ENCODE data around the gene PLCB3. TPM values are rescaled to one million over a fixed set of nuclear protein-coding genes. Genes with fewer than 3 reads are reported as not detected.

PLCB3 gene
- total and polyA plus RNA-seq, 8 donors = 5.7 to 13.1 (median 6.9) TPM

DNA sequence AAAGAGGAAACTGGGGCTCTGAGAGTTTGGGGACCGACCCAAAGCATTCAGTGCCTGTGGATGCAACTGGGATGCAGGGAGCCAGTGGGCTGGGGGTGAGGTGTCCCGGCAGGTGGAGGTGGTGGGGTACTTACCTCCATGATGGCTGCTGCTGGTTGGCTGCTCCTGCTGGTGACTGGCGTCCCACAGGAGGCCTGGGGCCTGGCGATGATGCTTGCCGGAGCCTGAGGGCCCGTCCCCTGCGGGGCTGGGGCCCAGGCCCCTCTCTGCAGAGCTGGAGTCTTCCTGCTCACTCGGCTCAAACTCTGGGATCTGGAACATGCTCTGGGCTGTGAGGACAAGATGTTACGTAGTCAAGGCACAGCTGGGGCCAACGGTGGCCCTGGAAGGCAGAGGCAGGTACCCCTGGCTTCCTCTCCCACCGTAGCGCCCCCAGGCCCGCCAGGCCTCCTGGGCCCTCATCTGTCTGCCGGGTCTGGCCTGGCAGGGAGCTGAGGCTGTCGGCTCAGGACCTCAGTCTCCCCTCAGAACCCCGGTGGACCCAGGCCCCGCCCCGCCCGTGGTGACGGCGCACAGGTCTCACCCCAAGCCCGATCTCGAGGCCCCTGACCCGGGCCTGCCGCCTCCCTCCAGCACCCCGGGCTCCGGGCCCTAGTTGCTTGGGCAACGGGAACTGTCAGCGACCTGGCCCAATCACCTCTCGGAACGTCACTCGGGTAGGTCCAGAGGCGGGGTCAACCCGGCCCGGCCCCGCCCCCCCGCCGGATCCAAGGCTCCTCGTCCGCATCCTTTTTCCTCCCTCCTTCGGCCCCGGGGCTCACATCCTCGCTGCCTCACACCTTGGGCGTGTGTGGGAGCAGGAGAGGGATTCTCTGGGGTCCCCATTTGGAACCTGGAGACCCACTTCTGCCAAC, 33.0 kb downstream of the PLCB3 start, which contains the start of gene BAD:
TSS of gene BAD (minus strand) at position 618 of the 914 bp plus-strand sequence. CDS start at position 321, 297 bp downstream.
- Histone ChIP-seq H3K4me1 (peaks cover 13 to 14% (median 14%) of the 10 kb centered on the region in 3 donors), H3K4me3 (peak within 1 kb of the TSS; percentile 53 to 91 (median 80)), H3K36me3 (no peaks in the 10 kb centered on the region), H3K27ac (peak within 1 kb of the TSS; percentile 80 to 92 (median 88)), H3K9me3 (no peaks in the 10 kb centered on the region), H3K27me3 (no peaks in the 10 kb centered on the region)
- intact Hi-C loops (cut with DNase I) = no loop called here
- ATAC-seq (peak; percentile 82 to 94 (median 91)), FAIRE-seq (no peak), DNase-seq (peak; percentile 93 to 98 (median 96))
- WGBS, 2 donors = 2% methylated on average over 40 to 44 of the region's 44 CpGs
- TF ChIP-seq, protein P1, sequence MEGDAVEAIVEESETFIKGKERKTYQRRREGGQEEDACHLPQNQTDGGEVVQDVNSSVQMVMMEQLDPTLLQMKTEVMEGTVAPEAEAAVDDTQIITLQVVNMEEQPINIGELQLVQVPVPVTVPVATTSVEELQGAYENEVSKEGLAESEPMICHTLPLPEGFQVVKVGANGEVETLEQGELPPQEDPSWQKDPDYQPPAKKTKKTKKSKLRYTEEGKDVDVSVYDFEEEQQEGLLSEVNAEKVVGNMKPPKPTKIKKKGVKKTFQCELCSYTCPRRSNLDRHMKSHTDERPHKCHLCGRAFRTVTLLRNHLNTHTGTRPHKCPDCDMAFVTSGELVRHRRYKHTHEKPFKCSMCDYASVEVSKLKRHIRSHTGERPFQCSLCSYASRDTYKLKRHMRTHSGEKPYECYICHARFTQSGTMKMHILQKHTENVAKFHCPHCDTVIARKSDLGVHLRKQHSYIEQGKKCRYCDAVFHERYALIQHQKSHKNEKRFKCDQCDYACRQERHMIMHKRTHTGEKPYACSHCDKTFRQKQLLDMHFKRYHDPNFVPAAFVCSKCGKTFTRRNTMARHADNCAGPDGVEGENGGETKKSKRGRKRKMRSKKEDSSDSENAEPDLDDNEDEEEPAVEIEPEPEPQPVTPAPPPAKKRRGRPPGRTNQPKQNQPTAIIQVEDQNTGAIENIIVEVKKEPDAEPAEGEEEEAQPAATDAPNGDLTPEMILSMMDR (IDR thresholded peaks at IDR 0.05) = no peak

DNA sequence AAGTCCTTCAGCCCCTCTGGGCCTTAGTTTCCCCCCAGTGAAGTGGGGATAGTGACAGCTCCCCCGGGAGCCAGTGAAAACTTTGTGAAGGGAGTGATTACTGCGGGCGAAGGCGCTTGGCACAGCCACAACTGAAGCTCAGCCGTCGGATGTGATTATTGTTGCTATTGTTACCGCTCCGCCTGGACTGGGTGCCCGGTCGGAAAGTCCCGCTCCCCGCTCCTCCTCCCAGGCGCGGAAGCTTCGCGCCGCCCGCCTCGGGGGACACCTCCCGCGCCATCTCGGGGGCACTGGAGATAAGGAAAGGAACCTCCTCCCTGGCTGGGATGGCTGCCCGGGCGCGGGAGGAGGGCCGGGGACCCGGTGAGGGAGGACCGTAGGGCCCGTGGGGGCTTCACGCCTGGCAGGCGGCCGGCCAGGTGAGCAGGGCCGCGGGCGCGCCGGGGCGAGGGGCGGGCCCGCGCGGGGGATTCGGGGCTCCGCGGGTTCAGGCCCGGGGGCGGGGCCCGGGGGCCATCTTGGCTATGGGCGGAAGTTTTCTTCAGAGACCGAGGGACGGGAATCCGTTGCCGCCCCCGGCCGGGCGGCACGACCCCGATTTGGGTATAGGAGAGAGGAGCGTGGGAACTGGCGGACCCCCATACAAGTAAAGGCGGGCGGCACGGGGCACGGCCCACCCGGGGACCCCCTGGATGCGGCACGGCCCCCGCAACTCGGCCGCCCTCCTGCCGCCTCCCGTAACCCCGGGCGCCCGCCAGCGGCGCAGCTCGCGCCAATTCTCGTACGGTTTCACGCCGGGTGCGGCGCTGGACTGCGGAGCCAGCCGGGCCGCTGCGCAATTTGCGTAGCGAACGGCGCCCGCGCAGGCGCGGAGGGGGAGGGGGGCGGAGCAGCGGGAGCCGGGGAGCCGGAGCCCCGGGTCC, 33.9 kb downstream of the PLCB3 start, which contains the start of gene GPR137:
TSS of gene GPR137 (plus strand) at position 887 of the 923 bp plus-strand sequence. CDS start 677 bp downstream, outside the sequence.
- ATAC-seq (peak; percentile 73 to 84 (median 82)), DNase-seq (peak; percentile 82 to 96 (median 92)), FAIRE-seq (no peak)
- H3K27me3 ChIP-seq = no peaks in the 10 kb centered on the region
- H3K9me3 ChIP-seq = no peaks in the 10 kb centered on the region
- H3K27ac ChIP-seq = peak within 1 kb of the TSS; percentile 80 to 92 (median 88)
- TF ChIP-seq, protein P1 (IDR thresholded peaks at IDR 0.05) = no peak
- intact Hi-C loops (cut with DNase I) = no loop called here
- peaks cover 13 to 14% (median 14%) of the 10 kb centered on the region in 3 donors for H3K4me1 ChIP-seq
- no peaks in the 10 kb centered on the region for H3K36me3 ChIP-seq
- 1% methylated on average over 74 to 102 of the region's 102 CpGs for WGBS, 2 donors
- H3K4me3 ChIP-seq = peak within 1 kb of the TSS; percentile 53 to 91 (median 80)

DNA sequence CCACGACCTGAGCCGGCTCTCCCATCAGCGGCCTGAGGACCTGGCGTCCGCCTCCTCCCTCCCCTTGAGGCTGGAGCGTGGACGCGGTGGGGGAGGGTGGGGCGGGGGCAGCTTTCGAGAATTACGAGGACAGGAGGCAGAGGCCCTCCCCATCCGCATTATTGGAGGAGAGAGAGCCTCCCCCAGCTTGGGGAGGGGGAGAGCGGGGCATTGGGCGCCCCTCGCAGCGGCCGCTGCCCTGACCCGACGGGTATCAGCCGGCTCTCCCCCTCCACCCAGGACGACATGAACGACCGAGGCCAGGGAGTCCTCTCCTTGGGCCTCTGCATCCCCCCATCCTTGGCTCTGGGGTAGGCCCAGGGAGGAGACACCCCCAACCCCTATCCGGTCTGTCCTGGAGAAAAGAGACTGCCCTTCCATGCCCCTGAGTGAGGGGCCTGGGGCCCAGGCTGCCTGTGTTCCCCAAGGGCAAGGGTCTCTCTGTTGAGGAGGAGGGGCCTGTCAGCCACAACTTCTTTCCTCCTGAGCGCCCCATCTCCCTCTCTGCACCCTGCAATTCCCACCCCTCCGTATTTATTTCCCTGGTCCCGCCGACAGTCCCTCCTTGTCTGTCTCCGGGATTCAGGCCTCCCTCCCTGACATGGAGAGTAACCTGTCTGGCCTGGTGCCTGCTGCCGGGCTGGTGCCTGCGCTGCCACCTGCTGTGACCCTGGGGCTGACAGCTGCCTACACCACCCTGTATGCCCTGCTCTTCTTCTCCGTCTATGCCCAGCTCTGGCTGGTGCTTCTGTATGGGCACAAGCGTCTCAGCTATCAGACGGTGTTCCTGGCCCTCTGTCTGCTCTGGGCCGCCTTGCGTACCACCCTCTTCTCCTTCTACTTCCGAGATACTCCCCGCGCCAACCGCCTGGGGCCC, 34.8 kb downstream of the PLCB3 start:
- ATAC-seq (peak; percentile 28 to 41 (median 34)), DNase-seq (peak; percentile 64 to 91 (median 74)), FAIRE-seq (no peak)
- Histone ChIP-seq H3K4me3 (peak overlapping the region; percentile 53 to 91 (median 80)), H3K9me3 (no peaks in the 10 kb centered on the region), H3K36me3 (no peaks in the 10 kb centered on the region), H3K4me1 (peaks cover 13 to 14% (median 14%) of the 10 kb centered on the region in 3 donors), H3K27me3 (no peaks in the 10 kb centered on the region), H3K27ac (peak overlapping the region; percentile 80 to 92 (median 88))
- TF ChIP-seq, protein P1 (IDR thresholded peaks at IDR 0.05) = no peak
- intact Hi-C loops (cut with DNase I) = no loop called here
- WGBS, 2 donors = 17 to 23% methylated on average over 29 to 40 of the region's 40 CpGs

DNA sequence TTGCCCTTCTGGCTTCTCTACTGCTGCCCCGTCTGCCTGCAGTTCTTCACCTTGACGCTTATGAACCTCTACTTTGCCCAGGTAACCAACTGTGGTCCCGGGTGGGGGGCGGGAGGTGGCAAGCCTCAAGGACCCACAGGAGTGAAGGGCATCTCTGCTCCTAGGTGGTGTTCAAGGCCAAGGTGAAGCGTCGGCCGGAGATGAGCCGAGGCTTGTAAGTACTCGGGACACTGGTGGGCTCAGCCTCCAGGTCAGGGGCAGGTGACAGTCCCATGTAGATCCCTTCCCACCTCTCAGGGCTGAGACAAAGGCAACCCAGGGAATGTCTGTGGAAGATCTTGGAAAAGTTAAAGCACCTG, 35.5 kb downstream of the PLCB3 start:
- no peak overlapping the region for H3K27ac ChIP-seq
- WGBS, 2 donors = 57 to 62% methylated on average over 9 of the region's 9 CpGs
- no peaks in the 10 kb centered on the region for H3K36me3 ChIP-seq
- intact Hi-C loops (cut with DNase I) = no loop called here
- H3K4me3 ChIP-seq = no peak overlapping the region
- peaks cover 14 to 18% (median 17%) of the 10 kb centered on the region in 3 donors for H3K4me1 ChIP-seq
- TF ChIP-seq, protein P1 (IDR thresholded peaks at IDR 0.05) = no peak
- H3K9me3 ChIP-seq = no peaks in the 10 kb centered on the region
- DNase-seq (no peak), ATAC-seq (no peak), FAIRE-seq (no peak)
- H3K27me3 ChIP-seq = no peaks in the 10 kb centered on the region
